Ishikawa (cell line): ENCODE measurements around the gene BTRC.

Source experiments
- CEBPB ChIP-seq: IDR thresholded peaks from 2 replicates; pipeline ENCODE4 v1.6.1; 2012
- CREB1 ChIP-seq: IDR thresholded peaks from 2 replicates; pipeline ENCODE4 v1.6.1; 2012; ENCODE audit warnings: low read depth
- EGR1 ChIP-seq: IDR thresholded peaks from 2 replicates; pipeline ENCODE4 v1.6.1; 2012
- EP300 ChIP-seq: IDR thresholded peaks from 2 replicates; pipeline ENCODE4 v1.6.1; 2012; ENCODE audit warnings: borderline replicate concordance
- FOXM1 ChIP-seq: IDR thresholded peaks from 2 replicates; pipeline ENCODE4 v1.6.1; 2012; ENCODE audit warnings: low read depth, borderline replicate concordance
- NFIC ChIP-seq: IDR thresholded peaks from 2 replicates; pipeline ENCODE4 v1.6.1; 2012
- RAD21 ChIP-seq: IDR thresholded peaks from 2 replicates; pipeline ENCODE4 v1.6.1; 2012; ENCODE audit warnings: low read depth
- TAF1 ChIP-seq: IDR thresholded peaks from 2 replicates; pipeline ENCODE4 v1.6.1; 2012; ENCODE audit warnings: low read depth, mild to moderate bottlenecking
- TCF12 ChIP-seq: IDR thresholded peaks from 2 replicates; pipeline ENCODE4 v1.6.1; 2012; ENCODE audit warnings: low read depth
- TEAD4 ChIP-seq: IDR thresholded peaks from 2 replicates; pipeline ENCODE4 v1.6.1; 2012
- YY1 ChIP-seq: IDR thresholded peaks from 2 replicates; pipeline ENCODE4 v1.6.1; 2012; ENCODE audit warnings: low read depth
- ZBTB7A ChIP-seq: IDR thresholded peaks from 2 replicates; pipeline ENCODE4 v1.6.1; 2012; ENCODE audit warnings: low read depth
- TF ChIP-seq, protein P1 (sequence below): IDR thresholded peaks from 2 replicates; pipeline ENCODE4 v1.6.1; 2012
- TF ChIP-seq, protein P2 (sequence below): IDR thresholded peaks from 2 replicates; pipeline ENCODE4 v1.6.1; 2012; ENCODE audit warnings: low read depth, mild to moderate bottlenecking
- TF ChIP-seq, protein P3 (sequence below): IDR thresholded peaks from 2 replicates; pipeline ENCODE4 v1.6.1; 2012

The BTRC gene

DNA sequence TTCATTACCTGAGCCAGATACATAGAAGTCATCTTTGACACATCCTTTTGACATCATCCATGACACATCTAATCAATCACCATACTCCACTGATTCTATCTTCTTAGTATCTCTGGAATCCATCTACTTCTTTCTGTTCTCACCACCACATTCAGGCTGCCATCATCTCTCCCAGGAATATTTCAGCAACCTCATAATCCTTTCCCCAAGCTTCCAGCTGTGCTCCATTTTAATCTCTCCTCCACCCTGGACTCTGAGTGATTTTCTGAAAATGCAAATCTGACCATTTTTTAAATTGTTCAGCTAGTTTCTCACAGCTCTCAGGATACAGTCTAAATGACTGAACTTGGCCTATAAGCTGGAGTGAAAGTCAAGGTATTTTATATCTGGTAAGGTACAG is 2.5 kb upstream of the BTRC start:
- no peak for TF ChIP-seq CEBPB
- no peak for TF ChIP-seq YY1
- TF ChIP-seq TCF12: no peak
- TF ChIP-seq EP300: no peak
- TF ChIP-seq RAD21: no peak
- TF ChIP-seq, protein P1, sequence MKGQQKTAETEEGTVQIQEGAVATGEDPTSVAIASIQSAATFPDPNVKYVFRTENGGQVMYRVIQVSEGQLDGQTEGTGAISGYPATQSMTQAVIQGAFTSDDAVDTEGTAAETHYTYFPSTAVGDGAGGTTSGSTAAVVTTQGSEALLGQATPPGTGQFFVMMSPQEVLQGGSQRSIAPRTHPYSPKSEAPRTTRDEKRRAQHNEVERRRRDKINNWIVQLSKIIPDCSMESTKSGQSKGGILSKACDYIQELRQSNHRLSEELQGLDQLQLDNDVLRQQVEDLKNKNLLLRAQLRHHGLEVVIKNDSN: no peak
- no peak for TF ChIP-seq ZBTB7A
- TF ChIP-seq FOXM1: no peak
- TF ChIP-seq EGR1: no peak
- no peak for TF ChIP-seq NFIC
- TF ChIP-seq CREB1: no peak
- TF ChIP-seq, protein P2, sequence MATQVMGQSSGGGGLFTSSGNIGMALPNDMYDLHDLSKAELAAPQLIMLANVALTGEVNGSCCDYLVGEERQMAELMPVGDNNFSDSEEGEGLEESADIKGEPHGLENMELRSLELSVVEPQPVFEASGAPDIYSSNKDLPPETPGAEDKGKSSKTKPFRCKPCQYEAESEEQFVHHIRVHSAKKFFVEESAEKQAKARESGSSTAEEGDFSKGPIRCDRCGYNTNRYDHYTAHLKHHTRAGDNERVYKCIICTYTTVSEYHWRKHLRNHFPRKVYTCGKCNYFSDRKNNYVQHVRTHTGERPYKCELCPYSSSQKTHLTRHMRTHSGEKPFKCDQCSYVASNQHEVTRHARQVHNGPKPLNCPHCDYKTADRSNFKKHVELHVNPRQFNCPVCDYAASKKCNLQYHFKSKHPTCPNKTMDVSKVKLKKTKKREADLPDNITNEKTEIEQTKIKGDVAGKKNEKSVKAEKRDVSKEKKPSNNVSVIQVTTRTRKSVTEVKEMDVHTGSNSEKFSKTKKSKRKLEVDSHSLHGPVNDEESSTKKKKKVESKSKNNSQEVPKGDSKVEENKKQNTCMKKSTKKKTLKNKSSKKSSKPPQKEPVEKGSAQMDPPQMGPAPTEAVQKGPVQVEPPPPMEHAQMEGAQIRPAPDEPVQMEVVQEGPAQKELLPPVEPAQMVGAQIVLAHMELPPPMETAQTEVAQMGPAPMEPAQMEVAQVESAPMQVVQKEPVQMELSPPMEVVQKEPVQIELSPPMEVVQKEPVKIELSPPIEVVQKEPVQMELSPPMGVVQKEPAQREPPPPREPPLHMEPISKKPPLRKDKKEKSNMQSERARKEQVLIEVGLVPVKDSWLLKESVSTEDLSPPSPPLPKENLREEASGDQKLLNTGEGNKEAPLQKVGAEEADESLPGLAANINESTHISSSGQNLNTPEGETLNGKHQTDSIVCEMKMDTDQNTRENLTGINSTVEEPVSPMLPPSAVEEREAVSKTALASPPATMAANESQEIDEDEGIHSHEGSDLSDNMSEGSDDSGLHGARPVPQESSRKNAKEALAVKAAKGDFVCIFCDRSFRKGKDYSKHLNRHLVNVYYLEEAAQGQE: no peak
- TF ChIP-seq TEAD4: no peak
- no peak for TF ChIP-seq TAF1
- TF ChIP-seq, protein P3, sequence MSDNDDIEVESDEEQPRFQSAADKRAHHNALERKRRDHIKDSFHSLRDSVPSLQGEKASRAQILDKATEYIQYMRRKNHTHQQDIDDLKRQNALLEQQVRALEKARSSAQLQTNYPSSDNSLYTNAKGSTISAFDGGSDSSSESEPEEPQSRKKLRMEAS: no peak

DNA sequence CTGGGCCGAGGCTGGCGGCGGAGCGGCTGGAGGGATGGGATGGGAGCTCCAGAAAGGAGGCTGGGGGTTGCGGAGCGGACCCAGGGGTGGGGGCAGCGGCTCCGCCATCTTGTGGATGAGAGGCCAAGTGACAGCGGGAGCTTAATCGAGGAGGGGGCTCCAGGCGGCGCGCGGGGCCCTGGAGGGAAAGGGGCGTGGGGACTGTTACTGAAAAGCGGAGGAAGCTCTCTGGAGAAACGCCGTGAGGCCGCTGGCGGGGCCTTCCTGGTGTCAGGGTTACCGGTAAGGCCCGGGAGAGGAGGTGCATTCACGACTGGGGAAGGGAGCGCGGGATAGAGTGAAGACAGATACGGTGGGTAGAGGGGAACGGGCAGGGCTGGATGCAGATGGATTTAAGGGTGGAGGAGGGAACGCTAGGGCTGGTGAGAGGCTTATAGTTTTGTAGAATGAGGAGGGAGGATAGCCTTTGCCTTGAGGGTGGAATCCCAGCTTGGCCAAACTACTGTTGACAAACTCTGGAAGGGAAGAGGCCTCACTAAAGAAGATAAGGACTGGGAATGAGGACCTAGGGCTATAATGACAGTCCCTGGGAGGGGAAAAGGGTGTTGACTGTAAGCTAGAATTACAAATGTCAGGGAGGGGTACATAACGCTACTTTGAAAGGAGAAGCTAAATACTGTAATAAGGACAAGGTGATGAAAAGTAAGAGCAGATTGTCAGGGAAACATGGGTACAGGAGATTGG is 535 bp downstream of the BTRC start:
- TF ChIP-seq CREB1: no peak
- no peak for TF ChIP-seq NFIC
- TF ChIP-seq, protein P1: no peak
- peak; percentile 9; the same call in 1 of the 2 replicates for TF ChIP-seq TAF1
- TF ChIP-seq, protein P3: no peak
- no peak for TF ChIP-seq RAD21
- TF ChIP-seq FOXM1: no peak
- TF ChIP-seq EP300: no peak
- TF ChIP-seq EGR1: no peak
- TF ChIP-seq TCF12: no peak
- peak; percentile 90 for TF ChIP-seq ZBTB7A
- peak; percentile 65; the same call in 1 of the 2 replicates for TF ChIP-seq YY1
- TF ChIP-seq, protein P2: no peak
- no peak for TF ChIP-seq TEAD4
- no peak for TF ChIP-seq CEBPB

DNA sequence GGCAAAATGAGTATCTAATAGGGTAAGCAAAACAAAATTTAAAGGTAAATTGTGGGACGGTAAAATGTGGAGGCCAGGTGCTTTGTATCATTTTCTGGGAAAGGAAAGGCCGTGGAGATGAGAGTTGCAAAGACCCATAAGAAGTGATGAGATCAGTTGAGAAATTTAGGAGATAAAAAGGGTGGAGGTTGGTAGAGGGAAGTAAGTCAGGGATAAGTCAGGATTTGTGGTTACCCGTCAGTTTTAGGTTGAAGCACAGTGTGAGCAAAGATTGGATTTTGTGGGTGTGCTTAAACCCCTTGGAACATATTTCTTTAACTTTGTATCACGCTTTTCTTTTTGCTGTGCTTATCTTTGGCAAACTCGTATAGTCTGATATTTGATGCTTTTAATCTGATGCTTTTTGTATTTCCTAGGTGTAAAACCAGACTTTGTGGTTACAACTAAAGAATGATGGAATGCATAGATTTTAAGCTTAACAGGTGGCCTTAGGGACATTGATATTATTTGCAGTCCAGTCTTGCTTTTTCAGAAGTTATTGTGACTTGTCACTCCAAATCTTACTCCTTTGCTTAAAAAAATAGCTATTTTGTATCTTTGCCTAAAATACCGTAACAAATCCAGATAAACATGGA is 1.2 kb downstream of the BTRC start:
- TF ChIP-seq CEBPB: no peak
- no peak for TF ChIP-seq TEAD4
- TF ChIP-seq, protein P2: no peak
- TF ChIP-seq RAD21: no peak
- TF ChIP-seq YY1: no peak
- no peak for TF ChIP-seq CREB1
- TF ChIP-seq ZBTB7A: no peak
- TF ChIP-seq TCF12: no peak
- TF ChIP-seq NFIC: no peak
- TF ChIP-seq, protein P3: no peak

DNA sequence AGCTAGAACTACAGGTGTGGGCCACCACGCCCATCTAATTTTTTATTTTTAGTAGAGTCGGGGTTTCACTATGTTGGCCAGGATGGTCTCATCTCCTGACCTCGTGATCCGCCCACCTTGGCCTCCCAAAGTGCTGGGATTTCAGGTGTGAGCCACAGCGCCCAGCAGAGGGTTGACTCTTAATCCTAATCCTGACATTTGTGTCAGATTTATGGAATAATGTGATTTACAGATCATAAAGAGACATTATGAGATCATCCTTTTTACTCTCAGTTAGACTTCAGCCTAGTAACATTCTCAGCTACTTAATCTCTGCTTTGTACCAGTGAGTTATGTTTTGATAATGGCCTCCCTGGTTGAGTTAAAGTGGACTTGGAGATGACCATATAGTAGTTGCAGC is 2.2 kb downstream of the BTRC start:
- no peak for TF ChIP-seq TAF1
- TF ChIP-seq YY1: no peak
- no peak for TF ChIP-seq NFIC
- TF ChIP-seq EGR1: no peak
- no peak for TF ChIP-seq RAD21
- TF ChIP-seq CEBPB: no peak
- no peak for TF ChIP-seq CREB1
- TF ChIP-seq ZBTB7A: no peak
- TF ChIP-seq, protein P1: no peak
- no peak for TF ChIP-seq TCF12
- no peak for TF ChIP-seq TEAD4
- TF ChIP-seq, protein P3: no peak
- TF ChIP-seq, protein P2: no peak
- no peak for TF ChIP-seq EP300
- no peak for TF ChIP-seq FOXM1
